DMS153 treated with DMSO at 0.1 percent for 48 hours (cell line): Measurements from ENCODE around the gene MDFI.
A peak's percentile ranks its signal among the peaks of the same experiment; 100 is the strongest.

ENCODE experiments used
- DNase-seq: peaks from one replicate; lab custom pipeline; 2025; ENCODE audit not compliant: unreplicated experiment; lab: John Stamatoyannopoulos, UW

Gene MDFI

DNA sequence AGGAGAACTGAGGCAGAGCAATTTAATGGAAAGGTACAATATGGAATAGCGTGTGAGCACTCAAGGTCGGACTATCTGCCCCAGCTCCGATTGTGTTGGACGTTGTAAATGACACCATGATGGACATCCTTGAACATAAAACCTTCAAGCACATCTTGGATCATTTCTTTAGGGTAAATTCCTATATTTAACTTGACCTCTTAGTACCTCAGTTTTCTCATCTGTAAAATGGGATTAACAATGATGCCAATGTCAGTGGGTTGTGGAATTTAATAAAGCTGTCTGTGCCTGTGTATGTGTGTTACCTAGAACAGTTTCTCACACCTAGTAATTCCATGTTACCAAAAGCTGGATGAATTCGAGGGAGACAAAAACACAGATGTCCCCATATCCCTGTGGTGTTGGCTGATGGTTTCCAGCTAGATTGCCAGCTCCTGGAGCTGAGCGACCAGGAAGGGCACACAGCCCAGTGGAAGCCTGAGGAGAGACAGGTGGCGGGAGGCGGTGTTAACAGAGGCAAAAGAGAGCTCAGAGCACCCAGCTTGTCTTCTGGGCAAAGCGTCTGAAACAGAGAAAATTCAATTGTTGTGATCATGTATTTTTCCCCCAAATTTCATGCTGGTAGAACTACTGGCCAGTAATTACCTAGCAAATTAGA is 32.6 kb downstream of the MDFI start:
- no peak for DNase-seq

DNA sequence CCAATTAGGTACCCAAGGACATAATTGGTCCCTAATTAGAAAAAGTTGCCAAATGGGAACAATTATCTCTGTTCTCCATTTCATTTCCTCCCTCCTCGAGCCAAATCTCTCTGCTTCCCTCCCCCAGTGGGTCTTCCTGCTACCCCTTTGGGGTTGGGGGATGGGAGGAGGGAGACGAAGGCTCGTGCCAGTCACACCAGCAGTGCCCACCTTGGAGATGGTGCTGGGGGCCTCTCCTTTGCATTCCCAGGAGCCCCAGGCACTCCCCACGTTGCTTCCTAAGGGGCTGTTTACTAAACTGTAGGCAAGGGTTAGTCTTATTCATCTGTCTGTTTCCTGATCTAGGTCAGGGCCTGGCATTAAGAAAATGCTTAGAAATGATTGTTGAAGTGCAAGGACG is 33.1 kb downstream of the MDFI start:
- no peak for DNase-seq

DNA sequence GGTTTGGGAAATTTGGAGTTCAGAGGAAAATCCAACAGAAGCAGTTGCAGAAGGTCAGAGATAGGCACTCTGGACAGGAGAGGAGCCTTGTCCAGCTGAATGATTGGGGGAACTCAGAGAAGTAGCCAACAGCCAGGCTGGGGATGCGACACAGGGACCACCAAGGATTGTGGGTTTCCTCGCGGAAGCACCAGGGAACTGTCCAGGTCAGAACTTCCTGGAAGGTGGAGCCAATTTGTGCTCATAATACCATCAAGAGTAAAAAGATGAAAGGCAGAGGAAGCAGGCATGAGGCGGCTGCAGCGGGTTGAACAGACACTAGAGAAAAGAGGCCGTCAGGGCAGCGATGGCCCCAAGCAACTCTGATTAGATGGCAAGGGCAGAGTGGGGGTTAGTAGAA is 33.7 kb downstream of the MDFI start:
- DNase-seq: no peak

DNA sequence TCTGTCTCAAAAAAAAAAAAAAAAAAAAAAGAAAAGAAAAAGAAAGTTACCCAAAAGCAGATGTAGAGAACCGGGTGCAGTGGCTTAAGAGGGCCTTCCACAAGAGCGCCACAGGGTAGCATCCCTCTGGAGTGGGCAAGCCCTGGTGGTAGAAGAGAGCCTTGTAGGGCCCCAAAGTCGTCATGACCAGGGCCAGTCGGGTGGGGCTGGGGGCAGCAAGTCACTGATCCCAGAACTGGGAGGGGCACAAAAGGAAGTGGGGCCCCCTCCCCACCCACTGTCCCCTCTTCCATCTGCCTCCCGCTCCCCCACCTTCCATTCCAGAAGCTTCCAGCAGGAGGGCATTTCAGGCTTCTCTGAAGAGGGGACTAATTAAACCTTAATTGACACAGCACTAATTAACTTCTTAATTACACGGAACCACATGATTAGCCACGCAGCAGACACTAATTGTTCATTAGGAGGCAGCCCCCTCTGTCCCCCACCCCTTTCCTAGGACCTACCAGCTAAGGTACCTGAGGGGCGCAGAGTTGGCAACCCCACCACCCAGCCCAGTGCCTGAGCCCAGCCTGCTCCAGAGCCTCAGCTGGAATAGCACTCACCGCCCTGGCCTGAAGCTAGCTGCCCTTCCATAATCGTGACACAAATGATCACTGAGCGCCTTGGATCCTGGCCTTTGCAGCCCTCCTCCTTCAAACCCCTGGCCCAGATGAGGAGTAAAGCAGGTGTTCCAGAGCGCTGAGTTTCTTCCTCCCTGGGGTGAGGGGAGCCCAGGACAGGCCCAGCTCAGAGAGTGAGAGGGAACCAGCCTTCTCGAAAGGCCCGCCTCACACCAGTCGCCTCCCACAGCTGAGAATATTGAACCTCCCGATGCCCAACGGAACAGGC is 34.8 kb downstream of the MDFI start:
- no peak for DNase-seq

DNA sequence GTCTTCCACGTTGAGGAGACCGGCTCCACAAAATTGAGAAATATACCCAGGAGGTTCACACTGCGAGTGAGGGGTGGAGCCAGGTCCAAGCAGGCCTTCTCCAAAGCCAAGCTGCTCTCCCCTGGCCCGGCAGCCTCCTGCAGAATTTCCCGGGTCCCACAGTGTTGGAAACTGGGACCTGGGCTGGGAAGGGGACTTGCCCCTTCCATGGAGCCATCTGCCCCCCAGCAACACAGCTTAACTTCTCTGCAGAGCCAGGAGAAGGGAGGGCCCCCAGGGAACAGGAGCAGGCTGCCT is 35.4 kb downstream of the MDFI start:
- DNase-seq: no peak

DNA sequence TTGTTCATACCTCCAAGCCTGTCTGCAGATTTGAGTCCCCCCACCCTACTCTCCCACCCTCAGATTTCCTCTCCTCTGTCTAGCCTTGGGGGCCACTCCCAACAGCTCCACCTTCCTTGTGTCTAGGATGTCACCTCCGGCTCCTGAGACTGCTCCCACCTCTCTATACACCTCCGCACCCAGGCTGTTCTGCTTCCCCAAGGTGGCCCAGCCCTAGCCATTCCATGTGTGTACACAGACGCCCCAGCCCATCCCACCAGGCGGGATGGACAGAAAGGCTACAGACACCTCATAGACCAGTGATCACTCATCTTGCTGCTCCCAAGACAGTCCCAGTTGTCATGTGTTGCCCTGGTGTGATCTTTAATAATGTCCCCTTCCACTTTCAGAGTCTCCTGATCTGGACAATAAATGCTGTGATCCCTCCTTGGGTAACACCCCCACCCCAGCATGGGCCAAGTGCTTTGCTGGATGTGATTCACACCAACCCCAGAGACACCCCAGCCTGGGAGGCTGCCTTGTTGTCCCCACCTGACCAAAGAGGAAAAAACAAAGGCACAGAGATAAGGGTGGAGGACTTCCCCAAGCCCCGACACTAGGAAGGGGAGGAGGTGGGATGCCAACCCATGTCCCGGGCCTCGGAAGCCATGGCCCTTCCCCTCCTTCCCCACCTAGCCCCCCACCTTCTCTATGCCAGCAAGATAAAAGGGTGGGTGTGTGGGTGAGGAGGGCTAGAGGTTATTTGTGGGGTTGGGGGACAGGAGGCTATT is 36.1 kb downstream of the MDFI start:
- no peak for DNase-seq

DNA sequence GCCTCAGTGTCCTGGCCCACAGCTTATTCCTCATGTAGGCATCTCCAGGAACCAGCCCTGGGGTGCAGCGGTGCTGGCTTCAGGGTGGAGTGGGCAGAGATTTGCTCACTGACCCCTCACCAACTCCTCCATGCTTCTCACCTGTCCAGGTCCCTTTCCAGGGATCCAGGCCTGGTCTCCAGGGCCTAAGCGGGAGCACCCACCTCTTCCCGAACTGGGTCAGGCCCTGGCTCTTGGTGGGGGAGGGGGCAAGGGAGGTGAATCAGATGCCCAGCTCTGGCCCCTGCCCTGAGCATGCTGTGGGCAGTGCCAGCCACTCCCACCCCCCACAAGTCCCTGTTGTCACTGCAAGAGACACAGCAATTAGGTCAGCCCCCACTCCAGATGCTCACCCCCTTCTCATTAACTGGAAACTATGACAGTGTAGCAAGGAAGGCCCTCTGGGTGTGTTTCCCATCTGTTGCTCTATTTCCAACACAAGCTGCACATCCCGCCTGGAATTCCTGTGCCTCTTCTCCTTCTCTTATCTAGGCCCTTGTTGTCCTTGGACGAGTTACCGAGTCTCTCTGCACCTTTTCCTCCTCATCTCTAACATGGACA is 37.0 kb downstream of the MDFI start:
- no peak for DNase-seq

DNA sequence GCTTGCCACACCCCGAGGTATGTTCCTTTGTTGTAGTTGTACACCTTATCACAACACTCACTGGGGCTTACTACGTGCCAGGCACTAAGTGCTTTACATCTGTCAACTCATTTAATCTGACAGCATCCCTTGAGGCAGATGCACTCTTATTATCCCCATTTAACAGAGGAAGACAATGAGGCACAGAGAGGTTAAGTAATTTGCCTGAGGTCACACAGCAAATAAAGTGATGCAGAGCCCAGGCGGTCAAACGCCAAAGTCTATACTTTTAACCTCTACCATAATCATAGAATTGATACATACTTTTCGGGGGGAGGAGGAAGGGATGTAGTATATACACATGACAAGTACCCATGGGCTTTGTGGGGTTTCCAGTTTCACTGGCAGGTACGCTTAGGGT is 37.7 kb downstream of the MDFI start:
- DNase-seq: no peak

DNA sequence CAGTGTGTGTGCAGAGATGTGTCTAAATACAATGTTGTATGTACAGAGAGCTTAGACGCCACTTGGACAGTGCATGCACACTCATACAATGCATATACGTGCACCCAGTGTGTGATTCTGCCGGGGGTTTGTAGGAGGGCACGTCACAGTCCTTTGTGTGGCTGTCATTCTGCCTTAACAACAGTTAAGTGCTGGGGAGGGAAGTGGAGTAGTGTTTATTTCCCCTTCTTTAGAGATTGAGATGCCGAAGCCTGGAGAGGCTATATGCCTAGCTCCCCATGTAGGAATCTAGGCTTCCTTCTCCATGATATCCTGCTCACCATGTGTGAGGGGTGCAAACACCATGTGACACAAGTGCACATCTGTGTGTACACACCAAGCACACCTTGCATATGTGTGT is 38.2 kb downstream of the MDFI start:
- no peak for DNase-seq

DNA sequence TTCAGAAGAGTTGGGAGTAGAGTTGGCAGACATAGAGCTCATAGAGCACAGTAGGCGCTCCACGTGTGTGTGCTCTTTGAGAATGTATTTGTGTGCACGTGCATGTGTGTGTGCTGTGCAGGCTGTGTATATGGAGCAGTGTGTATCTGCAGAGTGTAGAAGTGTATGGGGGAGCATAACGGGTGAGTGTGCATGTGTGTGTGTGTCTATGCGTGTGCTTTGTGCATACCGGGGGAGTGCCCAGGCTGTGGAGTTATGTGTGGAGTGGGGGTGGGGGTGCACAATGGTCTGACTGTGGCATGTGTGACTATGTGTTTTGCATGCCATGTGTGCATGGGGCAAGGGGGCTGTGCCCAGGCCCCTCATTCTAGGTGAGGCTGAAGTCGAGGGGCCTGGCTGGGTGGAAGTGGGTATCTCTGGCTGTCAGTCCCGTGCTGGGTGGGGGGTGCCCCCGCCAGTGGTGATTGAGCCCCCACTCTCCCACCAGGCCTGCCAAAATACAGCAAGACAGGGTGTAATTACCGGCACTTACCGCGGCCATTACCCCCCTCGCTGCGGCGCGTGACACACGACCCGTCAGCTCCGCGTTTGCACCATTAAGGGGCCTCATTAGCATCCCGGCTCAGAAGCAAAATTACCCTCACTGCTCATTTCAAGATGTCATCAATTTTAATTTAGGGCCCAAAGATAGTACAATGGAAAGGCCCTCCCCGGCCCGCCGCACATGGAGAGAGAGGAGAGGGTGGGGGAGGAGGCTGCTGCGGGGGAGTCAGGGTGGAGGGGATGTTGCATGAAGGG is 39.1 kb downstream of the MDFI start:
- no peak for DNase-seq

DNA sequence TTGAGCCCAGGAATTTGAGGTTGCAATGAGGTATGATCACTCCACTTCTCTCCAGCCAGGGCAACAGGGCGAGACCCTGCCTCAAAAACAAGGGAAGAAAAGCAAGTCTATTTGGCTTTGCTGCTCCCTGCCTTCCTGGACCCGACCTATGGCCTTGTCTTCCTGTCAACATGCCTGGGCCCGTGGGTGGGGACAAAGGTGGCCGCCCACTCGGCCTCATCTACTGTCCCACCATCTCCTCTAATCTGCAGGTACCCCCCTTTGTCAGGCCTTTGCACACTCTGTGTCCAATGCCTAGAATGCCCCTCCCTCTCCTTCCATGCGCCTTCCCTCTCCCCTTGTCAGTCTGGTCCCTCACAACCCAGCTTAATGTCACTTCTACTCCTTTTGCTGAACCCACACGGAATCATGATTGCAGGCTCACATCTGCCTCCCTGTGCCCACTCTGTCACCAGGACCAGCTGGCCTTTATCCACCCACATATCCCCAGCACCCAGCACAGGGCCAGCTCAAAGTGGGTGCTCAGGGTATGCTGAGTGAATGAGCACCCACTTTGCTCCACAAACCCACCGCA is 40.3 kb downstream of the MDFI start:
- DNase-seq: no peak

DNA sequence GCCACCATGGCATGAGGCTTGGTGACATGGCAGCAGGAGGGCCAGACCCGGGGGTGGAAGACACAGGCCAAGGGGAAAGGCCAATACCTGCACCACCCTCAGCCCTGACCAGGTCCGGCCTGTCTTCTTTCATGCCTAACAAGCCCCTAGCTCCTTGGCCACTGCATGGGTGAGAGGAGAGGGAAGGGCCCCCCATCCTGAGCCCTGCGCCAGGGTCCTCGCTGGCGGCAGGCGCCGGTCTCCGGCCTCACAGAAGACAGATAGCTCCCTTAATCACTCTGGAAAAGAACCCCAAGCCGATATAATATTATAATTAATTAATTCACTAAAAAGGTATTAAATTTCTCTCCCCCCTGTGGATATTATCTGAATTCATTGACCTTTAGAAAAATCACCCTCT is 41.4 kb downstream of the MDFI start:
- no peak for DNase-seq

DNA sequence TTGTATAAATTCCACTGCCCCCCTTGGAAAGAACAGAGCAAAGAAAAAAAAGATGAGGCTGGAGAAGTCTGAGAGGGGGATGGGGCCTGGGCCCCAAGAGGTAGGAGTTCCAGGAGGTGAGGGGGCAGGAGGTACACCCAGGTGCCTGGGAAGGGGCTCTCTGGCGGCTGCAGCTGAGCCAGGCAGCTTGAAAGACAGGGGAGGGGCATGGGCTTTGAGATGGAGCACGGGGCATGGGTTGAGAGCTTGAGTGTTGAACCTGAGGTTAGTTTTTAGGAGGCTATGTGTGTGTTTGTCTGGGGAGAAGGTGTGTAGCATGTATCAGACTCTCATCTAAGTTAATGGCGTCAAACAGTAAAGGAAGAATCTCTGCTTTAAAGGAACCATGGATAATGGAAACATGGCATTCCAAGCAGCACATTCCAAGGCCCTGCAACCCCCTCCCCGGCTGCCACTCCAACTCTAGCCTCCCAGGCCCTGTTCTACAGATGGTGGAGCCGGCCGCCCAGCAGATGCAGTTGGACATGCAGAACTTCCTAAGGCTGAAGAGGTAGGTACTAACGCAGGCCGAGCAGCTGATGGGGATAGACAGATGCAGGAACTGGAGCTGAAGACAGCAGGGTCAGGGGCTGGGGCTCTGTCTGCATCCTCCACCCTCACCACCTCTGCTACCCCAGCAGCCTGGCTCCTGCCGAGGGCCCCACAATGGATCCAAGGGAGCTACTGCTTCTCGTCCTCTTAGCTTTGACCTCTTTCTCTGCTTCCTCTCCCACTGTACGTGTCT is 42.1 kb downstream of the MDFI start:
- no peak for DNase-seq

DNA sequence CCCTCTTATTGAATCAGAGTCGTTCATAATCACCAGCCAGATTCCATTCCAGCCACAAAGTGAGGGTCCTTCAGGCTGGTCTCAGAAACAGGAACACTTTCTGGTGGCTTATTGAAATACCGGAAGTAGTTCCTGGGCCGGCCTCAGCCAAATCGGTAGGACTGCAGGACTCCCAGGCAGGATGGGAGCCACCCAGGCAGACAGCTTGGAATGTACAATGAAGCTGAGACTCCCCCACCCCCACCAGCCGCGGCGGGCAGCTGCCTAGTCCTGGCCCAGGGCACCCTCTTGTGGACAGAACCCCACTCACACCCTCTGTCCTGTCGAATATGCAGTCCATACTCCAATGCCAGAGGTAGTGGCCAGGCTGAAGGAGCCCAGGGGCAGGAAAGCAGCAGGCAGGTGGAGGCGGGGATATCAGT is 43.8 kb downstream of the MDFI start:
- DNase-seq: peak; percentile 84

DNA sequence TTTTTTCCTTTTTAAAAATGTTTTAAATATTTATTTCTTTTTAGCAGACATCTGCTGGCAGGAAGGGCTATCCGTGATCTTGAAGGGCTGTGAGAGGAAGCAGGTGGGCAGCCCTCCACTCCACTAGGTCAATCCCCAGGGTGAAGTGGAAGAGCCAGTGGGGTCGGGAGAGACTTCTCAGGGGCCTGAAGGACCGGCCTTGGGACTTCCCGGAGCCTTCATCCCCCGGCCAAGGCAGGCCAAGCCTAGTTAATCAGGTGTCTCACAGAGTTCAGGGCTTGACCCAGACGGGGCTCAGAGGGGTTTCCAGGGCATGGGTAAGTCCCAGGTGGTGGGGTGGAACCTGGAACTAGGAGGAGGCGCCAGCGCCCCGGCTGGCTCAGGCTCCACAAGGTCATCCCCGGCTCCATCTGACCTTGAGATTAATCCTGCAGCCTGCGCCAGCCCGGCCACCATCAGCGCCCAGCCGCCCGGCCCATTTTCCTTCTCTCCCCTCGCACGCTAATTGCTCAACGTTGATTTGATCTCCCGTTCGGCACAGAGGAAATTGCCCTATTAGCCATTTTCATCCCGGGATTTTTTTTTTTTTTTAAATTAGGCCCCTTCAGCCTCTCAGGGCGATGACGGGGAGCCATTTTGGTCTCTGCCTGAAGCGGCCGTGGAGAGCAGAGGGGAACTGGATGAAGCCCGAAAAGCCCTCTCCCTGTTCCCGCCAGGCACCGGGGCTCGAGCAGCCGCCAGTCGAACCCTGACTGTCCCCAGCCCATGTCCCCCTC is 44.4 kb downstream of the MDFI start:
- DNase-seq: no peak

DNA sequence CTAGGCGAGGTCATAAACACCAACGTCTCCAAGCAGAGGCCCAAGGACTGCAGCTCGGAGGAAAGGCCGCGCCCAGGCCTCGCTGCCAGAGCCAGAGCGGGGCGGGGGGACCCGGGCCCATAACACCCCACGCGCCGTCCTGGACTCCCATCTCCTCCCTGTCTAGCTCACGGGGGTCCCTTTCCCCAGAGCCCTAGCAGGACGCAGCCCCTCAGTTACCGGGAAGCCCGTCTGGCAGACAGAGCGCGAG is 44.9 kb downstream of the MDFI start:
- DNase-seq: no peak

DNA sequence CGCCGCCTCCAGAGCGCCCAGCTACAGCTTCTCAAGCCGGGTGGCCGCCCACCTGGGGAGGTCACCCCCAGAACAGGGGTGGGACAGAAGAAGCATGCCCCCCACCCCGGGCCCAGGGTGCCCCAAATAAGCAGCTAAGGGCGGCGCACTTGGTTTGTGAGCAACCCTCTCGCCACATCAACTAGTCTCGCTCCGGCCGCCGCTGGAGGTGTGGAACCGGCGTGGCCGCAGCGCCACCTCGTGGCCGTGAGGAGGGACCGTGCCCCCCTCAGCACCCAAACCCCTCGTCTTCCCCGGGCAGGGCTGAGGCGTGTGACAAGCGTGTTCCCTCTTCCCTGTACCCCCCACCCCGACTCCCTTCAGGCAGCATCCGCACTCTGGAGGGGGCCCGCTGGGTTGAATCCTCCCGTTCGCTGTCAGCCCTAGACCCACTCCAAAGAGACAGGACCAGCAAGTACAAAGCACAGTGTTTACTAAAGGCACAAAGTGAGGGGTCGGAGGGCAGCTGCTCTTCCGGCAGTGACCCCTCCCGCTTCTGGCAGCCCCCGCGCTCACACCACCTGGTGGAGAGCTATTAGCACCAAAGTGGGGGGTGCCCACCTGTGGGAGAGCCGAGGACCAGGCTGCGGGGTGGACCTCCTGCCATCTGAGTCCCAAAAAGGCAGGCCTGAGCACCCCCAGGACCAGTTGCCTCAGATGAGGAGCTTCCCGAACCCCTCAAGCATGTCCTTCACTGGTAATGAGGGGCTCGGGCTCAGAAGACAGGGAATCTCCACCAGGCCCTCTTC is 45.4 kb downstream of the MDFI start:
- peak; percentile 73 for DNase-seq
